ENCODE measurements around the gene NEUROD2. TPM values are rescaled to one million over a fixed set of nuclear protein-coding genes. Genes with fewer than 3 reads are reported as not detected.

Gene NEUROD2
- total and polyA plus RNA-seq, 4 donors = not detected

- peaks cover 2 to 21% (median 9%) of the 10 kb centered on the region in 4 donors for H3K4me1 ChIP-seq (ENCODE audit: control insufficient read depth in 4 of 4, insufficient read depth in 4 of 4, low read length in 3 of 4)
- no peak overlapping the region for H3K27ac ChIP-seq (ENCODE audit: low read depth in 1 of 2, low read length in 2 of 2)
- no peaks in the 10 kb centered on the region for H3K9me3 ChIP-seq (ENCODE audit: control insufficient read depth in 4 of 4, low read length in 3 of 4)
- peaks cover 0 to 10% (median 7%) of the 10 kb centered on the region in 4 donors for H3K27me3 ChIP-seq (ENCODE audit: control insufficient read depth in 4 of 4, insufficient read depth in 4 of 4, low read length in 3 of 4)
- no peak overlapping the region for H3K9ac ChIP-seq (ENCODE audit: low read depth in 1 of 2, low read length in 2 of 2)
- no peaks in the 10 kb centered on the region for H3K36me3 ChIP-seq (ENCODE audit: control insufficient read depth in 4 of 4, insufficient read depth in 3 of 4, low read depth in 1 of 4, low read length in 3 of 4)
- 10% methylated on average over 26 of the region's 26 CpGs for WGBS
- H3K4me3 ChIP-seq (ENCODE audit: low read depth in 1 of 3, low read length in 3 of 3) = no peak overlapping the region
- peak; percentile 97 for DNase-seq (ENCODE audit: low spot score)
- TF ChIP-seq RXRA (IDR thresholded peaks at IDR 0.05) = peak in 1 of 2 donors; percentile 50
- TF ChIP-seq SP1 (IDR thresholded peaks at IDR 0.05) = no peak
- TF ChIP-seq FOXA1 (IDR thresholded peaks at IDR 0.05) = no peak
- TF ChIP-seq HNF4G (IDR thresholded peaks at IDR 0.05) = no peak
- TF ChIP-seq NR2F2 (IDR thresholded peaks at IDR 0.05) = no peak
- no peak for TF ChIP-seq MAX (IDR thresholded peaks at IDR 0.05)
- no peak for TF ChIP-seq HNF4A (conservative IDR thresholded peaks at IDR 0.05)
- TF ChIP-seq GABPA (IDR thresholded peaks at IDR 0.05 in 1 of 2, conservative IDR thresholded peaks at IDR 0.05 in 1 of 2) = no peak
- TF ChIP-seq REST (IDR thresholded peaks at IDR 0.05) = peak; percentile 75
- TF ChIP-seq TAF1 (conservative IDR thresholded peaks at IDR 0.05) = no peak
- peak; percentile 100 for TF ChIP-seq CTCF (IDR thresholded peaks at IDR 0.05; ENCODE audit: low read depth, low read length, missing input control)
- TF ChIP-seq FOXA2 (IDR thresholded peaks at IDR 0.05) = no peak
- no peak for TF ChIP-seq ATF3 (IDR thresholded peaks at IDR 0.05)
- TF ChIP-seq ZBTB33 (IDR thresholded peaks at IDR 0.05) = no peak
- TF ChIP-seq YY1 (IDR thresholded peaks at IDR 0.05) = no peak
- no peak for TF ChIP-seq JUND (IDR thresholded peaks at IDR 0.05)
- TF ChIP-seq RAD21 (IDR thresholded peaks at IDR 0.05) = peak; percentile 94 to 97
Measured at GRCh38 chr17:39621523-39622379, 14.0 kb upstream of the NEUROD2 start.

All from liver (tissue), 9 donors.